Measurements from ENCODE around the gene EPS8. TPM values are rescaled to one million over a fixed set of nuclear protein-coding genes. Genes with fewer than 3 reads are reported as not detected.
"Not testable (repeated sequence)": the region's sequence is repeated elsewhere in the genome, so short reads cannot be mapped to it uniquely, and the experiment has no call there.

The EPS8 gene
- total RNA-seq, 1 donor = 4.2 TPM

GRCh38 chr12:15620741-15621539, 168.2 kb downstream of the EPS8 start:
- Histone ChIP-seq H3K9me3 (ENCODE audit: low read depth, low read length) (no peaks in the 10 kb centered on the region), H3K27me3 (ENCODE audit: insufficient read depth, low read length) (no peaks in the 10 kb centered on the region), H3K4me1 (ENCODE audit: insufficient read depth, low read length) (no peaks in the 10 kb centered on the region), H3K4me3 (ENCODE audit: low read length) (no peak overlapping the region)

DNA sequence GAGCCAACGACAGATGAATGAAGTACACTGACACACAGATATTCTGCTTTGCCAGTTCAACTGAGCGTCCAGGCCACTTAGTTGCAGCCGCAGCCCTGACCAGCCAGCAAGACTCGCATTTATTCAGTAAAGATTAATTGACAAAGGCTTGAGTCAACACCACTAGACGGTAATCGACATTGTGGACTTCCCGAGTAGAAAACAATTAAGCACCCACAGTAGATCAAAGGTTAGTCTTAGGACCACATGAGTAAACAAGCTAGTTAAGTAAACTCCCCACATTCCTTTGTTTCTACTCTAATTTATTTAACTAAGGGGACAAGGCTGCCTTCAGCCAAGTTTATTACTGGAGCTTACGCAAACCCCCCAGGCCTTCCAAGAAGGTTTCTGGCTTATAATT, 172.7 kb downstream of the EPS8 start:
- not testable (repeated sequence) for H3K9me3 ChIP-seq (ENCODE audit: low read depth, low read length); H3K4me3 ChIP-seq (ENCODE audit: low read length); H3K4me1 ChIP-seq (ENCODE audit: insufficient read depth, low read length); H3K27me3 ChIP-seq (ENCODE audit: insufficient read depth, low read length)

DNA sequence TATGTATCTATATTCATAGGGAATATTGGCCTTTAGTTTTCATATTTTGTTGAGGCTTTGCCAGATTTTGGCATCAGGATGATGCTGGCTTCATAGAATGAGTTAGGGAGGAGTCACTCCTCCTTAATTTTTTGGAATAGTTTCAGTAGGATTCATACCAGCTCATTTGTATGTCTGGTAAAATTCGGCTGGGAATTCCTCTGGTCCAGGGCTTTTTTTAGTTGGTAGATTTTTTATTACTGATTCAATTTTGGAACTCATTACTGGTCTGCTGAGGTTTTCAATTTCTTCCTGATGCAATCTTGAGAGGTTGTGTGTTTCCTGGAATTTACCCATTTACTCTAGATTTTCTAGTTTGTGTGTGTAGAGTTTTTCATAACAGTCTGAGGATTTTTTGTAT, 175.2 kb downstream of the EPS8 start:
- Histone ChIP-seq H3K9me3 (ENCODE audit: low read depth, low read length) (no peaks in the 10 kb centered on the region), H3K4me1 (ENCODE audit: insufficient read depth, low read length) (no peaks in the 10 kb centered on the region), H3K4me3 (ENCODE audit: low read length) (no peak overlapping the region), H3K27me3 (ENCODE audit: insufficient read depth, low read length) (no peaks in the 10 kb centered on the region)

GRCh38 chr12:15608941-15609340, 180.2 kb downstream of the EPS8 start:
- H3K4me1 ChIP-seq (ENCODE audit: insufficient read depth, low read length) = no peaks in the 10 kb centered on the region
- H3K9me3 ChIP-seq (ENCODE audit: low read depth, low read length) = no peaks in the 10 kb centered on the region
- H3K4me3 ChIP-seq (ENCODE audit: low read length) = no peak overlapping the region

DNA sequence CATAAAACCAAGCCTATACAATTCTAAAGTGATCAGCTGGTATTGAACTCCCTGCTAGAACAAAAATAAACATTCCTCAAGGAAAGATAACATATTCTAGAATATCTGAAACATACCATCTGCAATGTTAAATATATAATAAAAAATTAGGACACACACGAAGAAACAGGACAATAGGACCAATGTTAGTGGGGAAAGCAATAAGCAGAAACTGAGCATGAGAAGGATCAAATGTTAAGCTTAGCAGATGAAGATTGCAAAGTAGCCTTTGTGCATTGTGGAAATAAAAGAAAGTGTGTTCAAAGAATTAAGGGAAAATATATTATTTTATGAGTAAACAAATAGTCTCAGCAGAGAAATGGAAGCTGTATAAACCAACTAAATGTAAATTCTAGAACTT, 180.8 kb downstream of the EPS8 start:
- no peaks in the 10 kb centered on the region for H3K9me3 ChIP-seq (ENCODE audit: low read depth, low read length)
- no peak overlapping the region for H3K4me3 ChIP-seq (ENCODE audit: low read length)
- H3K4me1 ChIP-seq (ENCODE audit: insufficient read depth, low read length) = no peaks in the 10 kb centered on the region
- no peaks in the 10 kb centered on the region for H3K27me3 ChIP-seq (ENCODE audit: insufficient read depth, low read length)

More at GRCh38 chr12:15608941-15609340, 180.2 kb downstream of the EPS8 start:
- no peaks in the 10 kb centered on the region for H3K27me3 ChIP-seq (ENCODE audit: insufficient read depth, low read length)

GRCh38 chr12:15605881-15606590, 183.2 kb downstream of the EPS8 start:
- no peaks in the 10 kb centered on the region for H3K4me1 ChIP-seq (ENCODE audit: insufficient read depth, low read length)
- H3K9me3 ChIP-seq (ENCODE audit: low read depth, low read length) = no peaks in the 10 kb centered on the region
- no peak overlapping the region for H3K4me3 ChIP-seq (ENCODE audit: low read length)
- no peaks in the 10 kb centered on the region for H3K27me3 ChIP-seq (ENCODE audit: insufficient read depth, low read length)

GRCh38 chr12:15603474-15604085, 185.6 kb downstream of the EPS8 start:
- Histone ChIP-seq H3K9me3 (ENCODE audit: low read depth, low read length) (no peaks in the 10 kb centered on the region), H3K4me1 (ENCODE audit: insufficient read depth, low read length) (peaks cover 3% of the 10 kb centered on the region), H3K27me3 (ENCODE audit: insufficient read depth, low read length) (no peaks in the 10 kb centered on the region), H3K4me3 (ENCODE audit: low read length) (no peak overlapping the region)

DNA sequence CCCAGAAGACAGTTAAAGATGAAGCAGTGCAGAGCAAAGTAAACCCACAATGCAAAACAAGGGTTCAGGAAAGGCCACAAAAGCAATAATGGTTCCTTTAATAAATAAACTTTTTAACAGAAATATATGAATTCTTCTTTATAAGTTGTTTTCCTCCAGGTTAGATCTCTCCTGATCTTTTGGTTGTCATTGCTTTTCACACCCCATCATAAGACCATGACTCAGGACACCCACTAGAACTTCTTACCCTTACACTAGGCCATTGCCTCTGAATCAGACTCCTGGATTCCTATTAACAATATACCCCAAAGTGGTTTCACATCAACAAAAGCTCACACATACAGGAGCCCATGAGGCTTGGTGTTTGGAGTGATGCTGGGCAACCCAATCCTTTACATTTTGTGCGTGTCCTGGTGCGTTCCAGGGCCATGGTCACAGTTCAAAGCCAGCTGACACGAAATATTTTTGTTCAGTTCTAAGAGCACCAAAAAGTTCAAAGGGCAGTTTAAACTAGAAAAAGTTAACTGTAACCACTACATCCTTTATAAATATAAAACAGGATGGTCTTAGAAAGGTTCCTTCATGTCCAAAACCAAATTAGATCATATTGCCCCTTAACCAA, 187.0 kb downstream of the EPS8 start:
- Histone ChIP-seq H3K4me1 (ENCODE audit: insufficient read depth, low read length) (peaks cover 3% of the 10 kb centered on the region), H3K27me3 (ENCODE audit: insufficient read depth, low read length) (no peaks in the 10 kb centered on the region), H3K9me3 (ENCODE audit: low read depth, low read length) (no peaks in the 10 kb centered on the region), H3K4me3 (ENCODE audit: low read length) (no peak overlapping the region)

- Histone ChIP-seq H3K27me3 (ENCODE audit: insufficient read depth, low read length) (no peaks in the 10 kb centered on the region), H3K4me1 (ENCODE audit: insufficient read depth, low read length) (peaks cover 3% of the 10 kb centered on the region), H3K4me3 (ENCODE audit: low read length) (no peak overlapping the region), H3K9me3 (ENCODE audit: low read depth, low read length) (no peaks in the 10 kb centered on the region)
Measured at GRCh38 chr12:15601210-15601800, 187.9 kb downstream of the EPS8 start.

DNA sequence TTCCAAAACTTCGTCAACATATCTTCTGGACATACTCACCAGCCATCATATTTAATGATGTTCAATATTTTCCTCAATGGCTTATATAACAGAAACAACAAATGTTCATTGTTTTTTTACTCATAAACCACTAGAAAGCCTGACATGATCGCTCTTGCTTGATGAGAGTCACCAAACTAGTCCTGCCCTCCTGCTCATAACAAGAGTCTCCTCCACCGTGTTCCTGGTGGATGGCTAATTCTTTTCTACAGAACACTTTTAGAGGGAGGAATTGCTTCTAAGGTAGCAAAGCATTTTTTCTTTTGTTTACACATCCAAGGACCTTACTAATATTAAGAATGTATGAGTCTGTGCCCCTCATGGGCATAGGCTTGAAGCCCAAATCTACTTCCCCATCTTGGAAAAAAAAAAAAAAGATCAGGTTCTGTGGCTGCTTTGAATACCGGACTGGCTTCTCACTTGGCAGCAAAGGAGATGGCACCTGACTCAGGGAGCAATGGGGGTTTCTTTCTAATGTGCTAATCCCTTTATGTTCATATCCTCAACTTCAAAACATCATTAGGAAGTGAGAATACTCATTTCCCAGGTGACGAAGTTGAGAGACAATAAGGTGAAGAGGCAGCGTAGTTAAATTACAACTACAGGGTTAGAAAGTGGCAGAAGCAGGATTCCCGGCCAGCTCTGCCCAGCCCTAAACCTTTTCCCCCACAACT, 188.8 kb downstream of the EPS8 start:
- Histone ChIP-seq H3K27me3 (ENCODE audit: insufficient read depth, low read length) (no peaks in the 10 kb centered on the region), H3K4me1 (ENCODE audit: insufficient read depth, low read length) (peaks cover 3% of the 10 kb centered on the region), H3K9me3 (ENCODE audit: low read depth, low read length) (no peaks in the 10 kb centered on the region), H3K4me3 (ENCODE audit: low read length) (no peak overlapping the region)

DNA sequence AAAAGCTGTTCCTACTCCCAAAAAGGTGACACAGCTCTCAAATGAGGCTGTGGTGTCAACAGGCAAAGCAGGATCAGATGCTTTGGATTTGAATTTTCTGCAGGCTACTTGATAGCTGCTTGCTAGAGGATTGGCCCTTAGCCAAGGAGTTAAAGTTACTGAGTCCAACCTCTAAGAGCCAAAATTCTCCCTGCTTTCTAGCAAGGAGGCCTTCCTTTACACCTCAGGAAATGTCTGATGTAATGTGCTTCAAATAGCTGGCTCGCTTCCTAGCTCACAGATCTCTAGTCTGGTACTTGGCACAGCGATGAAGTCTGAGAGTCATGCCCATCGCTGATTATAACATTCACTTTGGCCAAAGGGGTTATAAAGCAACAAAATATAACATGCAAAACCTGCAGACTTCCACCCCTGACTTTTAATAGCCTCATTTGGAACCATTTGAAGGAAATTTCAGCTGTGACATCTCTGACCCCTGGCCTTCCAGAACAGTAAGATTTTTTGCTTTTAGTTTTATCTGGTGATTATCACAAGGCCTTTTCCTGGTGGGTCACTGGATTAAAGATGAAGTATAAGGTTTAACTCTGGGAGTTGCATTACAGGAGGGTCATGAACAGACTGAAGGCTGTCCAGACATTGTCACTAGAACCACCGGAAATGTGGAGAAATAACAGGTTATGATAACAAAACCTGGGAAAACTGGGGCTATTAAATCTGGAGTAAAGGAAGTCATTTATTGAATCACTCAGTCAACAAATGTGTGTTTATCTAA, 189.7 kb downstream of the EPS8 start:
- H3K9me3 ChIP-seq (ENCODE audit: low read depth, low read length) = no peaks in the 10 kb centered on the region
- no peak overlapping the region for H3K4me3 ChIP-seq (ENCODE audit: low read length)
- peaks cover 3% of the 10 kb centered on the region for H3K4me1 ChIP-seq (ENCODE audit: insufficient read depth, low read length)
- no peaks in the 10 kb centered on the region for H3K27me3 ChIP-seq (ENCODE audit: insufficient read depth, low read length)

- H3K4me1 ChIP-seq (ENCODE audit: insufficient read depth, low read length) = peaks cover 3% of the 10 kb centered on the region
- no peaks in the 10 kb centered on the region for H3K9me3 ChIP-seq (ENCODE audit: low read depth, low read length)
Measured at GRCh38 chr12:15597125-15597830, 191.9 kb downstream of the EPS8 start.

DNA sequence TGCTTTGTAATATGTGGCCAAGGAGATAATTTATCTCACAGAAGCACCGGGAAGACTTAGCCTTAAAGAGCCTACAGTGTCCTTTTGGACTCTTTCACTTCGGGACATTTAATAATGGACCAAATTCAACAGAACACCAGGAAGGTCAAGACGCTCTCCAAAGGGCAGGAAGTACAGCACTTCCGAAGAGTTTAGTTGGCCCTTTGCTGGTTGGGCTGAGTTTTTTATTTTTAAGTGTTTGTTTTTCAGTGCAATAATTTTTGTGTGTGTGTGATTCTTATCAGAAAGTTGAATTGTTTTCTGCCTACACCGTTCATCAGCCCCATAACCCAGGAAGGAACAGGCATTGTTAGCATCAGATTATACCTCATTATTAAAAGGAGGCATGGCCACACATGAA, 193.0 kb downstream of the EPS8 start:
- peaks cover 3% of the 10 kb centered on the region for H3K4me1 ChIP-seq (ENCODE audit: insufficient read depth, low read length)
- no peak overlapping the region for H3K4me3 ChIP-seq (ENCODE audit: low read length)
- H3K27me3 ChIP-seq (ENCODE audit: insufficient read depth, low read length) = no peaks in the 10 kb centered on the region

More at GRCh38 chr12:15597125-15597830, 191.9 kb downstream of the EPS8 start:
- no peaks in the 10 kb centered on the region for H3K27me3 ChIP-seq (ENCODE audit: insufficient read depth, low read length)
- H3K4me3 ChIP-seq (ENCODE audit: low read length) = no peak overlapping the region

More for the DNA sequence above, 193.0 kb downstream of the EPS8 start:
- no peaks in the 10 kb centered on the region for H3K9me3 ChIP-seq (ENCODE audit: low read depth, low read length)

Data from mononuclear cell (primary cell).